ENCODE data around the gene SMIM38. TPM values are rescaled to one million over a fixed set of nuclear protein-coding genes. Genes with fewer than 3 reads are reported as not detected.

SMIM38 gene
- total RNA-seq, 4 donors from 2014 or later: 2.9 to 10.1 TPM; not detected in 2

- H3K36me3 ChIP-seq: no peaks in the 10 kb centered on the region
- intact Hi-C loops (cut with DNase I; ENCODE audit: low total_unique reads): no loop called here
- H3K27ac ChIP-seq: no peak overlapping the region
- TF ChIP-seq POLR2A (IDR thresholded peaks at IDR 0.05): no peak
- no peak for TF ChIP-seq POLR2AphosphoS5 (IDR thresholded peaks at IDR 0.05)
- no peak for TF ChIP-seq EP300 (IDR thresholded peaks at IDR 0.05; ENCODE audit: low read depth)
- TF ChIP-seq CTCF (IDR thresholded peaks at IDR 0.05): no peak
- DNase-seq: no peak
- in situ Hi-C loops (cut with MboI; ENCODE audit: low pct_ligation_motif_present in 1 of 4, low pct_unique_long_range_greater_than_20kb in 1 of 4, low sequenced_read_pairs in 3 of 4): loop anchor here (10.0 to 25.0 kb wide), 3 partner anchors 536 to 556 kb away; partner anchors contain the start of gene CCND1 (in 1 of the 4)
- no peaks in the 10 kb centered on the region for H3K27me3 ChIP-seq
- 71 to 94% methylated on average over 3 to 5 of the region's 5 CpGs for WGBS, 2 donors (ENCODE audit: low coverage in 1 of 2)
- no peak overlapping the region for H3K4me3 ChIP-seq
- H3K4me1 ChIP-seq: no peaks in the 10 kb centered on the region
- H3K9me3 ChIP-seq: no peaks in the 10 kb centered on the region
Measured at GRCh38 chr11:69108559-69108958, 47.2 kb upstream of the SMIM38 start.

- Histone ChIP-seq H3K4me1 (no peaks in the 10 kb centered on the region), H3K36me3 (no peaks in the 10 kb centered on the region), H3K9me3 (no peaks in the 10 kb centered on the region), H3K27me3 (no peaks in the 10 kb centered on the region), H3K27ac (no peak overlapping the region), H3K4me3 (no peak overlapping the region)
- no peak for TF ChIP-seq CTCF (IDR thresholded peaks at IDR 0.05)
- TF ChIP-seq POLR2AphosphoS5 (IDR thresholded peaks at IDR 0.05): no peak
- intact Hi-C loops (cut with DNase I; ENCODE audit: low total_unique reads) (no loop called here), in situ Hi-C loops (cut with MboI; ENCODE audit: low pct_ligation_motif_present in 1 of 4, low pct_unique_long_range_greater_than_20kb in 1 of 4, low sequenced_read_pairs in 3 of 4) (loop anchor here (10.0 to 25.0 kb wide), 3 partner anchors 536 to 556 kb away; partner anchors contain the start of gene CCND1 (in 1 of the 4))
- 79% methylated on average over 2 of the region's 2 CpGs; no CpG with 5 or more reads in 1 of the 2 donors for WGBS, 2 donors (ENCODE audit: low coverage in 1 of 2)
- DNase-seq: no peak
Measured at GRCh38 chr11:69109101-69109500, 46.6 kb upstream of the SMIM38 start.

- DNase-seq: no peak
- H3K27ac ChIP-seq: no peak overlapping the region
- intact Hi-C loops (cut with DNase I; ENCODE audit: low total_unique reads) (no loop called here), in situ Hi-C loops (cut with MboI; ENCODE audit: low pct_ligation_motif_present in 1 of 4, low pct_unique_long_range_greater_than_20kb in 1 of 4, low sequenced_read_pairs in 3 of 4) (loop anchor here in 1 of 4 donors (25.0 kb wide), 1 partner anchor 552 kb away; no protein-coding TSS in a partner anchor)
- no peaks in the 10 kb centered on the region for H3K36me3 ChIP-seq
- no peaks in the 10 kb centered on the region for H3K9me3 ChIP-seq
- peaks cover 0 to 3% (median 2%) of the 10 kb centered on the region in 4 donors for H3K4me1 ChIP-seq
- TF ChIP-seq POLR2A (IDR thresholded peaks at IDR 0.05) (no peak), EP300 (IDR thresholded peaks at IDR 0.05; ENCODE audit: low read depth) (no peak), CTCF (IDR thresholded peaks at IDR 0.05) (no peak)
- H3K27me3 ChIP-seq: no peaks in the 10 kb centered on the region
- 95 to 98% methylated on average over 4 to 6 of the region's 6 CpGs for WGBS, 2 donors (ENCODE audit: low coverage in 1 of 2)
- no peak overlapping the region for H3K4me3 ChIP-seq
Measured at GRCh38 chr11:69110451-69110850, 45.3 kb upstream of the SMIM38 start.

GRCh38 chr11:69111624-69112542 is 43.9 kb upstream of the SMIM38 start:
- Histone ChIP-seq H3K36me3 (no peaks in the 10 kb centered on the region), H3K4me1 (peaks cover 0 to 8% (median 7%) of the 10 kb centered on the region in 4 donors), H3K4me3 (no peak overlapping the region), H3K9me3 (no peaks in the 10 kb centered on the region), H3K27ac (no peak overlapping the region), H3K27me3 (no peaks in the 10 kb centered on the region)
- TF ChIP-seq CTCF (IDR thresholded peaks at IDR 0.05) (no peak), POLR2A (IDR thresholded peaks at IDR 0.05) (no peak), POLR2AphosphoS5 (IDR thresholded peaks at IDR 0.05) (no peak), EP300 (IDR thresholded peaks at IDR 0.05; ENCODE audit: low read depth) (no peak)
- in situ Hi-C loops (cut with MboI; ENCODE audit: low pct_ligation_motif_present in 1 of 4, low pct_unique_long_range_greater_than_20kb in 1 of 4, low sequenced_read_pairs in 3 of 4): loop anchor here in 1 of 4 donors (25.0 kb wide), 1 partner anchor 550 kb away; no protein-coding TSS in a partner anchor
- intact Hi-C loops (cut with DNase I; ENCODE audit: low total_unique reads): no loop called here
- no peak for DNase-seq
- 90 to 100% methylated on average over 2 to 19 of the region's 20 CpGs for WGBS, 2 donors (ENCODE audit: low coverage in 1 of 2)
